ENCODE measurements around the gene CYGB.
"Not testable (repeated sequence)": the region's sequence is repeated elsewhere in the genome, so short reads cannot be mapped to it uniquely, and the experiment has no call there.

Gene CYGB

GRCh38 chr17:76567634-76568432, 30.3 kb upstream of the CYGB start:
- DNase-seq (ENCODE audit: low read depth, low spot score): no peak

DNA sequence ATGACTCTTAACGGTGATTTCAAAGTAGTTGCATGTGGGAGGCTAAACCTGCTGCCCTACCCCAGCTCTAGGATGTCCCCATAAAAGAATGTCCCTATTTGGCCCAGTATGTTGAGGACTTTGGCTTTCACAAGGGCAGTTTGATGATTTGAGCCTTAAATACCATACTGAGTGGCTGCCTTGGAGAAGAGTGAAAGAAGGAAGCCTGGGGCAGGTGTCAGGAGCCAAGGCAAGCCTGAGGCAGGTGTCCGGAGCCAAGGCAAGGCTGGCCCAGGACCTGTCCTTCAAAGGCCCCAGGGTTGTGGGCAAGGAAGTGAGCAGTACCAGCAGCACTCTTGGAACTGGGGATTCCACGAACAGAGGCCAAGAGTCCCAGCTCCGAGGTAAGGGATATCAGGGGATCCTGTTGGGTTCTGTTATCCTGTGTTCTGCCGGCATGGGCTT, 29.5 kb upstream of the CYGB start:
- DNase-seq (ENCODE audit: low read depth, low spot score): no peak

DNA sequence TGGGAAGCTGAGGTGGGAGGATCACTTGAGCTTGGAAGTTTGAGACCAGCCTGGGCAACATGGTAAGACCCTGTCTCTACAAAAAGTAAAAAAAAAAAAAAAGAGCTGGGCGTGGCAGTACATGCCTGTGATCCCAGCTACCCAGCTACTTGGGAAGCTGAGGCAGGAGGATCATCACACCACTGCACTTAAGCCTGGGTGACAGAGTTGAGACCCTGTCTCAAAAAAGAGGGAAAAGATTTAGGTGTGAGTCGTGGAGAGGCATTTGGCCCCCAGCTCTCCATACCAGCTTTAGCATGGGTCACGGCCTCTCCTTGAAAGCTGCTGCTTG, 29.1 kb upstream of the CYGB start:
- no peak for DNase-seq (ENCODE audit: low read depth, low spot score)

DNA sequence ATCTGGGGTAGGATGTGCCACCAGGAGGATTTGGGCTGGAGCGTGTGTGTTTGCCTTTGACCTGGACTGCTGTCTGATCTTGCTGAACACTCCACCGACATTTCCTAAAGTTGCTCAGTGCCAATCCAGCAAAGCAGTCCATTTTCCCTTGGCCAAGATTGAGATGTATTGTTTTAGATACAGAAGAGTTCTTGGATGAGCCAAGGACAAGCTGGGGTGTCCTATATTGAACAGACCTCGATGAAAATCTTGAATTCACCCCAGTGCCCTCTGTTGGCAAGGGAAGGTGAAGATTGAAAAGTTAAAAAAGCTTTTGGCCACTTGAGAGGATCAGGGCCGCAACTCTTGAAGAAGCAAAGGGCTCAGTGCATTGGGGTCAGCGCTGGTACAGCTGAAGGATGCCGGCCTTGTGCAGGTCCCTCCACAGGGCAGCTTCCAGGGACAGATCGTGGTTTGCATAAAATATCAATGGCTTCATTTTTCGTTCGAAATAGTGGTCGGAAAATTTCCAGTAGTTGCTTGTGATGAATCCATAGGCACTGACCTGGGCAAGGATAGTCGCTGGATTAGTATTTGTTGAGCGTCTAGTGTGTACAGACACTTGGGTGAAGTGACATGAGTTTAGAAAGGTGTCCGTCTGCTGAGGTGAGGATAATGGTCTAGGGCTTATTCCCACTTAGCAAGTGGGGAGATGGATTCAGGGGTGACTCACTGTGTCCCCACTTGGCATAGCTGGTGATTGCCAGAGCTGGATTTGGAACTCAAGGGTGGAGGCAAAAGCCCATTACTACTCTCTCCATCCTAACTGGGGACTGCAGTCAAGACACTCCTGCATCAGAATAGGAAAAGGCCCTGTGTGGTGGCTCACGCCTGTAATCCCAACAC, 28.5 kb upstream of the CYGB start:
- DNase-seq (ENCODE audit: low read depth, low spot score): no peak

DNA sequence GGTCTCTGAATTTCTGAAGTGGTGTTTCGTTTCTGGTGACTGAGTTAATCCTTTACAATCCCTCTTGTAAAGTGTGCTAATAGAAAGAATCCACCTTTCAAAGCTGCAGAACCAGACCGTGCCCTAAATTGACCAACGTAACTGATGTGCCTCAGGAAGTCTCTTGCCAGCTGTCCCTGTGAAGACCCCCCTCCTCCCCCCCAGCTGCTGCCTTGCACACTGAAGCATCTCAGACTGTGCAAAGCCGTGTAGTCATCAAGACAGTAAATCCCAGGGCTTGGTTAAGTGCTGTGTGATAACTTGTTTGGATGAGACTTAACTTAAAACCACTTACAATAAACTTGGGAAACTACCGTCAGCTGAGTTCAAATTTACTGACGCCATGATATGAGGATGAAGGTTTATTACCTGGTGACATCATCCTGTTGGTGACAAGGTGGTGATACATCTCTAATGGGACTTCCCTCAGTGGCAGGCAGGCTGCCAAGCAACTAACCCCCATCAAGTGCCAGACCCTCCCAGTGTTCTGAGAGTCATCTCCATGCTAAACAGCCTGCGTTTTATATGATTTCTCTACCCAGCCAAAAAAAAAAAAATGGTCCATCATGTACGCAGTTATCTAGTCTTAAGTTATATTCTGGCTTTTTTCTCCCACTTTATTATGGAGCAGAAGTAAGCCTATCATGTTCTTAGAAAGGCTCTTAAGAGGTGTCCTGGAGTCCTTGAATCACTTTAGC, 27.6 kb upstream of the CYGB start:
- DNase-seq (ENCODE audit: low read depth, low spot score): not testable (repeated sequence)

GRCh38 chr17:76563359-76563758, 25.9 kb upstream of the CYGB start:
- not testable (repeated sequence) for DNase-seq (ENCODE audit: low read depth, low spot score)

- DNase-seq (ENCODE audit: low read depth, low spot score): no peak
Observed at GRCh38 chr17:76562734-76563148, 25.2 kb upstream of the CYGB start.

- no peak for DNase-seq (ENCODE audit: low read depth, low spot score)
Observed at GRCh38 chr17:76561799-76562268, 24.3 kb upstream of the CYGB start.

- no peak for DNase-seq (ENCODE audit: low read depth, low spot score)
Observed at GRCh38 chr17:76561332-76561731, 23.8 kb upstream of the CYGB start.

GRCh38 chr17:76560877-76561221, 23.3 kb upstream of the CYGB start:
- DNase-seq (ENCODE audit: low read depth, low spot score): no peak

- no peak for DNase-seq (ENCODE audit: low read depth, low spot score)
Observed at GRCh38 chr17:76560036-76560876, 22.7 kb upstream of the CYGB start.

DNA sequence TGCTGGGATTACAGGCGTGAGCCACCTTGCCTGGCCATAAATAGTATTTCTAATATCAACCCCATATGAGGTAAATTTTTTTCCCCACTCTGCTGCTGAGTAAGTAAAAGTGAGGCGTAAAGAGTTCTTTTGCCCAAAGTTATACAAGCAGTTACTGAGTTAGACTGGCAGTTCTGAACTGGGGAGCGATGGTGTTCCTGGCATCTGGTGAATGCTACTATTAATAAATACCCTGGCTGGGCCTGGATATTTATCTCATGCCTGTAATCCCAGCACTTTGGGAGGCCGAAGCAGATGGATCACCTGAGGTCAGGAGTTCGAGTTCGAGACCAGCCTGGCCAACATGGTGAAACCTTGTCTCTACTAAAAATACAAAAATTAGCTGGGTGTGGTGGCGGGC, 22.0 kb upstream of the CYGB start:
- not testable (repeated sequence) for DNase-seq (ENCODE audit: low read depth, low spot score)

DNA sequence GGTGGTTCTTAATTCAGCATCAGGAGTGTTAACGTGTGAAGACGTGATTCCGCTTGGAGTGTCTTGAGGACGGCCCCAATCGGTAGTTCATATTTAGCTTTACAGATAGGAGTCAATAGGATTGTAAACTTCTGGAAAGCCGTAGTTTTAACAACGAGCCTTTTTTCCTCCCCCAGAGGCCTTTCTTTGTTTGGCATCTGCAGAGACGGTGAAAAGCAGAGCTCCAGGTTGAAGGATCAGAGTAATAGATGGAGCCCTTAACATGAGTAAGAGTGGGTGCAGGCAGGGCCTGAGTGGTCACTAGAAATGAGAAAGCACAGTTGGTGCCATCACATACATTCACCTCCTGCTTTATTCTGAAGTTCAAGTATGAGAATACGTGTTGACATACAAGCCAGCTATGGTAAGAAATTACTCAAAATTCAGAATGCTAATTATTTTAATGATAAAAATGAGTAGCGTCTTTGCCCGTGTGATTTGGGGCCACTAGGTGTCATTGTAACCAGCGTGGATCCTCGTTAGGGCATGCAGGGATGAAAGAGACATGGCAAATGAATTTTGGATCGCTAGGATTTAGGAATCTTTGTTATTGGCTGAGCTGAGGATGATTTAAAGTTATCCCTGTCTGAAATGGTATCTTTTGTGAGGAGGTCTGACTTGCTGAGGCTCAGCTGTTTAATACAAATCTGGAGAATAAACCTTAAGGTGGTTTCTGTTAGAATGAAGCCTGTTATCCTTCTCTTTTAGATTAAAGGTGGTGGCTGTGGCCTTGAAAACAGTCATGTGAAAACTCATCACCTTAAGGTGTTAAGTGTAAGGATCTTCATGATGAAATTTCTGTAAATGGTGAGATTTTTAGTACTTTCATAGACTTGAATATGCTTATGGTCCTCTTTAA, 20.9 kb upstream of the CYGB start:
- DNase-seq (ENCODE audit: low read depth, low spot score): no peak

DNA sequence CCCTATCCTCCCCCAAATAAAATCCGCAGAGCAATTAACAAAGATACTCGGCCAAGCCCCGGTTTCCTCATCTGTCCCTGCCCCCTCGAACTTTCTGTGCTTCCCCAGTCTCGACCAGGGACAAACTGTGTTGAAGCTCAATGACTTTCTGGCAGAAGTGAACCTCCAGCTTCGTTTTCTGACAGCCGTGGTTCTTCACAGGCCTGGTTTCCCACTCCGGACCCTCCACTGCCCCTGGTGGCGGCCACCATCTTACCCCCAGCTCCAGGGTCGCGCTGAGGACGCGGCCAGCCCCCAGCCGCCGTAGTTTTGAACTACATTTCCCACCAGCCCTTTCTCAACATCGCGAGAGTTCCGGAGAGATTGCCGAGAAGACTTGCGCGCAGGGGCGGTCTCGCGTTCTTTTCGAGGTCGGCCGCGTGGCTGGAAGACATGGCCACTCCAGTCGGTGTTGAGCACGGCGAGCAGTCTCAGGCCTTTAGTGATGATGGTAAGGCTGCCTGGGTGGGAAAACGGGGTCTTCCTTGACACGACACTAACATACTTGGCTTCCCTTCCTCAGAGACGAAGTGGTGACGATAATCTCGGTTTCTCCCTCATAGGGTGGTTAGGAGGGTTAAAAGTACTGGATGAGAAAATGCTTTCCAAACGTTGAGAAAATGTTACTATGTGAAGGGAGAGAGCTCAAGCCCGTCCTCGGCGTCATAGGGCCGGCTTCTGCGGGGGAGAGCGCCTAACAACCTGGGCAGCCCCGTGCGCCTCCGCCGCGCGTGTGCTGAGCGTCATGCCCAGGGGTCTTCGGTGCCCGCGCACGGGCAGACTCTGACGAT, 20.1 kb upstream of the CYGB start:
- DNase-seq (ENCODE audit: low read depth, low spot score): peak; percentile 91

DNA sequence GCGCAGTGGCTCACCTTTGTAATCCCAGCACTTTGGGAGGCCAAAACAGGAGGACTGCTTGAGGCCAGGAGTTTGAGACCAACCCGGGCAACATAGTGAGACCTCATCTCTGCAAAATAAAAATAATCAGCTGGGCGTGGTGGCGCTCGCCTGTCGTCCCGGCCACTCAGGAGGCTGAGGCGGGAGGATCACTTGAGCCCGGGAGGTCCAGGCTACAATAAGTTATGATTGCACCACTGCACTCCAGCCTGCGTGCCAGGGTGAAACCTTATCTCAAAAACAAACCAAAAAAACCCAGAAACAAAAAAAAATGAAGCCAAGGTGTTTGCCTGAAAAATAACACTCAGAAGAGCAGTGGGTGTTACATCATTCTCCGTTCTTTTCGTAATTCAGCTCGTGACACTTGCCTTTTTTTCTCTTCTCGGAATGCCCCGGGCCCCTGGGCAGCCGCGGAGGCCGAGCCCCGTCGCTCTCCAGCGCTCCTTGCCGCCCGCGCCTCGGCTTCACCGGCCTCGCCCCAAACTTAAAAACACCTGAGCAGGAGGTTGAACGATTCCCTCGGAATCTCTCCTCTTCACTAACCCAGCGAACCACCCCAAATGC, 19.4 kb upstream of the CYGB start:
- no peak for DNase-seq (ENCODE audit: low read depth, low spot score)

- no peak for DNase-seq (ENCODE audit: low read depth, low spot score)
Observed at GRCh38 chr17:76554131-76554530, 16.6 kb upstream of the CYGB start.

DNA sequence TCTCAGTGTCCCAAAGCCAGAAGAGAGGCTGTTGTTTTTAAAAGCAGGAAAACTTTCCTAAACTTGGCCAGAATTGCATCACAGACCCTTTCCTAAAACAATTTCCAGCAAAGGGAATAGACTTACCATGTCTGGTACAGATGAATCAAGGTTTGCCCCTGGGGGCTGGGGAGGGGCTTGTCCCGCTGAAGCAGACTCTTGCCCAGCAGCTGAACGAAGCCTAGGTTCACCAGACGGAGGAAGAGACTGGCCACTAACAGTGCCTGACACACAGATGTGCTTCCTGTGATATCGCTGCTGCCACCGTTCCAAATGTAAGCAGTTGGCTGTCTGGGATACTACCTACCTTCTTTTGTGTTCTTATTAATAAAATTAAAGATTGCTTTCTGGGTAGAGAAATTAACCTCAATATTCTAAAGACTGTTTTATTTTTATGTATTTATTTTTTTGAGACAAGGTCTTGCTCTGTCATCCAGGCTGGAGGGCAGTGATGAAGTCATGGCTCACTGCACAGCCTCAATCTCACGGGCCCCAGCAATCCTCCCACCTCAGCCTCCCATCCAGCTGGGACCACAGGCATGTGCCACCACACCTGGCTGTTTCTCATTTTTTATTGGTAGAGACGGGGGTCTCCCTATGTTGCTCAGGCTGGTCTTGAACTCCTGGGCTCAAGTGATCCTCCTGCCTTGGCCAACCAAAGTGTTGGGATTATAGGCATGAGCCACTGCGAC, 15.8 kb upstream of the CYGB start:
- DNase-seq (ENCODE audit: low read depth, low spot score): no peak

- DNase-seq (ENCODE audit: low read depth, low spot score): no peak
Observed at GRCh38 chr17:76551685-76552084, 14.2 kb upstream of the CYGB start.

Data from smooth muscle cell of the brain vasculature (primary cell).